Liver (tissue), 9 donors: ENCODE results near the gene IQCM. TPM values are rescaled to one million over a fixed set of nuclear protein-coding genes. Genes with fewer than 3 reads are reported as not detected.

Experiments
- DNase-seq: peaks from one replicate; pipeline ENCODE4 v3.0.0-alpha.2; 2017; ENCODE audit warnings: low spot score
- H3K27ac ChIP-seq, 2 donors: one replicate each; pipeline ENCODE4 v1.7.0; 2013; ENCODE audit warnings: inconsistent platforms in 2 of 2, low read length in 2 of 2, control low read depth in 1 of 2, low read depth in 1 of 2, mild to moderate bottlenecking in 1 of 2
- H3K27me3 ChIP-seq, 4 donors: one replicate each; pipeline versions ENCODE4 v1.6.1 to v1.7.0; 2013; ENCODE audit warnings: low read length in 3 of 4, inconsistent platforms in 1 of 4, mild to moderate bottlenecking in 1 of 4, moderate library complexity in 1 of 4; ENCODE audit not compliant: control insufficient read depth in 4 of 4, insufficient read depth in 4 of 4
- H3K36me3 ChIP-seq, 4 donors: one replicate each; pipeline versions ENCODE4 v1.6.1 to v1.7.0; 2013; ENCODE audit warnings: low read length in 3 of 4, mild to moderate bottlenecking in 3 of 4, low read depth in 1 of 4, moderate library complexity in 1 of 4; ENCODE audit not compliant: control insufficient read depth in 4 of 4, insufficient read depth in 3 of 4
- H3K4me1 ChIP-seq, 4 donors: one replicate each; pipeline versions ENCODE4 v1.6.1 to v1.7.0; 2013; ENCODE audit warnings: low read length in 3 of 4, mild to moderate bottlenecking in 3 of 4, moderate library complexity in 1 of 4; ENCODE audit not compliant: control insufficient read depth in 4 of 4, insufficient read depth in 4 of 4
- H3K4me3 ChIP-seq, 3 donors: one replicate each; pipeline versions ENCODE4 v1.6.1 to v1.7.0; 2013; ENCODE audit warnings: low read length in 3 of 3, control low read depth in 1 of 3, low read depth in 1 of 3, mild to moderate bottlenecking in 1 of 3
- H3K9ac ChIP-seq, 2 donors: one replicate each; pipeline ENCODE4 v1.7.0; 2013; ENCODE audit warnings: low read length in 2 of 2, mild to moderate bottlenecking in 2 of 2, moderate library complexity in 2 of 2, control low read depth in 1 of 2, low read depth in 1 of 2
- H3K9me3 ChIP-seq, 4 donors: one replicate each; pipeline versions ENCODE4 v1.6.1 to v1.7.0; 2013; ENCODE audit warnings: low read length in 3 of 4; ENCODE audit not compliant: control insufficient read depth in 4 of 4
- ATF3 ChIP-seq: IDR thresholded peaks from 2 replicates; pipeline ENCODE4 v1.6.1; 2016; ENCODE audit warnings: antibody characterized with exemption
- CTCF ChIP-seq: fragments of 150-350 bp; IDR thresholded peaks from 2 replicates; pipeline ENCODE4 v1.5.1; 2017; ENCODE audit warnings: improper control_type of control experiment, low read depth, low read length; ENCODE audit not compliant: missing input control
- EGR1 ChIP-seq, 2 donors: IDR thresholded peaks; 2 replicates each; pipeline ENCODE4 v1.6.1; 2016 to 2018; ENCODE audit warnings: antibody characterized with exemption in 2 of 2, low read depth in 2 of 2
- FOXA1 ChIP-seq: IDR thresholded peaks from 2 replicates; pipeline ENCODE4 v1.6.1; 2016; ENCODE audit warnings: antibody characterized with exemption
- FOXA2 ChIP-seq: IDR thresholded peaks from 2 replicates; pipeline ENCODE4 v1.6.1; 2016; ENCODE audit warnings: antibody characterized with exemption
- GABPA ChIP-seq, 2 donors: IDR thresholded peaks in 1 of 2; conservative IDR thresholded peaks in 1 of 2; 2 replicates each; pipeline ENCODE4 v1.6.1; 2016; ENCODE audit warnings: antibody characterized with exemption in 2 of 2, mild to moderate bottlenecking in 1 of 2, moderate library complexity in 1 of 2
- HNF4A ChIP-seq, 2 donors: conservative IDR thresholded peaks; 2 replicates each; pipeline ENCODE4 v1.6.1; 2016; ENCODE audit warnings: antibody characterized with exemption in 2 of 2, mild to moderate bottlenecking in 2 of 2
- HNF4G ChIP-seq: IDR thresholded peaks from 2 replicates; pipeline ENCODE4 v1.6.1; 2016; ENCODE audit warnings: antibody characterized with exemption
- JUND ChIP-seq, 2 donors: IDR thresholded peaks; 2 replicates each; pipeline ENCODE4 v1.6.1; 2016; ENCODE audit warnings: antibody characterized with exemption in 2 of 2
- MAX ChIP-seq: IDR thresholded peaks from 2 replicates; pipeline ENCODE4 v1.6.1; 2016; ENCODE audit warnings: antibody characterized with exemption
- RAD21 ChIP-seq, 2 donors: IDR thresholded peaks; 2 replicates each; pipeline ENCODE4 v1.6.1; 2016; ENCODE audit warnings: antibody characterized with exemption in 2 of 2, mild to moderate bottlenecking in 2 of 2
- REST ChIP-seq: IDR thresholded peaks from 2 replicates; pipeline ENCODE4 v1.6.1; 2016; ENCODE audit warnings: antibody characterized with exemption, mild to moderate bottlenecking
- SP1 ChIP-seq: IDR thresholded peaks from 2 replicates; pipeline ENCODE4 v1.6.1; 2018; ENCODE audit warnings: antibody characterized with exemption, mild to moderate bottlenecking
- TAF1 ChIP-seq: conservative IDR thresholded peaks from 2 replicates; pipeline ENCODE4 v1.6.1; 2016; ENCODE audit warnings: antibody characterized with exemption, mild to moderate bottlenecking
- YY1 ChIP-seq: IDR thresholded peaks from 2 replicates; pipeline ENCODE4 v1.6.1; 2016; ENCODE audit warnings: antibody characterized with exemption, mild to moderate bottlenecking
- ZBTB33 ChIP-seq: IDR thresholded peaks from 2 replicates; pipeline ENCODE4 v1.6.1; 2016; ENCODE audit warnings: antibody characterized with exemption
- WGBS: extraction: QIAGEN DNeasy Blood & Tissue Kit; methylation state at CpG from one replicate; pipeline ENCODE4 v1.1.7; 2013; 5-methylcytosine and 5-hydroxymethylcytosine counted together
- polyA plus RNA-seq, 2 donors: library from polyadenylated mRNA; stranded (reverse) in 1 of 2; unstranded in 1 of 2; fragments of 200-250 nt in 1 of 2; fragments of >200 nt in 1 of 2; fragmentation: Nextera tagmentation in 1 of 2; extraction: Ambion mirVana in 1 of 2; gene quantifications; one replicate each; pipeline versions ENCODE4 v1.2.1 to v1.2.3, GENCODE V29; 2013 to 2015
- total RNA-seq, 2 donors: library from RNA; depleted of rRNA; stranded (reverse); fragments of >200 nt; gene quantifications; one replicate each; pipeline ENCODE4 v1.2.3, GENCODE V29; 2014
- donor health status: healthy.
- donor health status: healthy.
- donor health status: healthy.
- donor health status: healthy.
- donor health status: healthy.

Gene IQCM
- total and polyA plus RNA-seq, 4 donors = 0.08 TPM; not detected in 3

- Histone ChIP-seq H3K4me3 (no peak overlapping the region), H3K36me3 (no peaks in the 10 kb centered on the region), H3K9ac (no peak overlapping the region), H3K9me3 (peaks cover 0 to 5% (median 2%) of the 10 kb centered on the region in 4 donors), H3K27ac (no peak overlapping the region), H3K4me1 (no peaks in the 10 kb centered on the region), H3K27me3 (peaks cover 0 to 2% (median 0%) of the 10 kb centered on the region in 4 donors)
- no peak for DNase-seq
- WGBS = 79% methylated on average over 3 of the region's 3 CpGs
- TF ChIP-seq CTCF = no peak
- TF ChIP-seq MAX = no peak
- no peak for TF ChIP-seq ZBTB33
- no peak for TF ChIP-seq EGR1 (IDR thresholded peaks at IDR 0.05; ENCODE audit: low read depth in 2 of 2)
- TF ChIP-seq YY1 = no peak
- no peak for TF ChIP-seq JUND (IDR thresholded peaks at IDR 0.05)
- no peak for TF ChIP-seq RAD21 (IDR thresholded peaks at IDR 0.05)
- TF ChIP-seq FOXA1 = no peak
- no peak for TF ChIP-seq REST
- no peak for TF ChIP-seq HNF4G
- no peak for TF ChIP-seq TAF1
- TF ChIP-seq SP1 = no peak
- no peak for TF ChIP-seq FOXA2
- TF ChIP-seq GABPA (IDR thresholded peaks at IDR 0.05 in 1 of 2, conservative IDR thresholded peaks at IDR 0.05 in 1 of 2) = no peak
These were observed 185.6 kb downstream of the IQCM start for GRCh38 chr4:149630064-149630463.

GRCh38 chr4:149605601-149606378, 209.9 kb downstream of the IQCM start:
- Histone ChIP-seq H3K9me3 (peaks cover 0 to 4% (median 0%) of the 10 kb centered on the region in 4 donors), H3K4me1 (no peaks in the 10 kb centered on the region), H3K27ac (no peak overlapping the region), H3K27me3 (no peaks in the 10 kb centered on the region), H3K9ac (no peak overlapping the region), H3K4me3 (no peak overlapping the region), H3K36me3 (no peaks in the 10 kb centered on the region)
- 92% methylated on average over 1 of the region's 1 CpG for WGBS
- TF ChIP-seq ATF3 (no peak), JUND (IDR thresholded peaks at IDR 0.05) (no peak), HNF4G (no peak), HNF4A (conservative IDR thresholded peaks at IDR 0.05) (no peak)
- DNase-seq = no peak
